Parietal lobe (tissue), 1 donor: ENCODE measurements around the gene SERPINB2. TPM values are rescaled to one million over a fixed set of nuclear protein-coding genes. Genes with fewer than 3 reads are reported as not detected.

Source experiments
- total RNA-seq: library from RNA; depleted of rRNA; stranded (reverse); fragments of >200 nt; gene quantifications from one replicate; pipeline ENCODE4 v1.2.3, GENCODE V29; 2014

The SERPINB2 gene
- total RNA-seq = not detected

DNA sequence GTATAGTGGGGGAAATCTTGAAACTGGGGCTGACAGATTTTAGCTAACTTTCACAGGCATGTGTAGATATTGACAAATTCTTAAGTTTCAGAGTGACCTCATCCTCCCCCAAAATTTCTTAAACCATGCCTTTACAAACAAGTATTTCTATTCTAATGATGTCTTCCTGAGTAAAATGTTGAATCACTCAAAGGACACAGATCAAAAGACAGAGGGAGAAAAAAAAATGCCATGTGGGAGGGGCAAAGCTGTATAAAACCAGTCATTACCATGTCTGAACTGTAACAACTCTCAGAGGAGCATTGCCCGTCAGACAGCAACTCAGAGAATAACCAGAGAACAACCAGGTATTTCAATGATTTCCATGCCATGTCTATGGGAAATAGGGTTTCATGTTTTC lies at the start of gene SERPINB2:
SERPINB2 (plus strand) TSS at position 282 of the 400 bp plus-strand sequence. CDS start 3,740 bp downstream, outside the sequence.

GRCh38 chr18:63907664-63908063 lies 20.2 kb downstream of the SERPINB2 start, which contains the start of gene SERPINB10:
Gene SERPINB10 (plus strand): TSS chr18:63907958. CDS start chr18:63915511, 7,553 bp downstream.

GRCh38 chr18:63949068-63949737 lies 61.7 kb downstream of the SERPINB2 start, which contains the start of gene HMSD:
Gene HMSD (plus strand): TSS chr18:63949301. CDS start chr18:63953456, 4,155 bp downstream.

Other genes starting within 250 kb of the SERPINB2 start
- not detected for gene SERPINB4, start 243.4 kb upstream of the SERPINB2 start, total RNA-seq
- not detected for gene SERPINB3, start 225.8 kb upstream of the SERPINB2 start, total RNA-seq
- not detected for gene SERPINB11, start 184.7 kb upstream of the SERPINB2 start, total RNA-seq
- gene SERPINB7, start 112.3 kb upstream of the SERPINB2 start, total RNA-seq = not detected
- not detected for gene SERPINB10, start 20.3 kb downstream of the SERPINB2 start, total RNA-seq
- 3.4 TPM for gene HMSD, start 61.6 kb downstream of the SERPINB2 start, total RNA-seq
- 1.3 TPM for gene SERPINB8, start 82.4 kb downstream of the SERPINB2 start, total RNA-seq